NCI-H1417 (cell line): Measurements from ENCODE around the gene MRGPRD.
A peak's percentile ranks its signal among the peaks of the same experiment; 100 is the strongest.
"Not testable (repeated sequence)": the region's sequence is repeated elsewhere in the genome, so short reads cannot be mapped to it uniquely, and the experiment has no call there.

ENCODE experiments used
- DNase-seq, 3 experiments: peaks; one replicate each; lab custom pipeline; 2025; lab: John Stamatoyannopoulos, UW

MRGPRD gene

DNA sequence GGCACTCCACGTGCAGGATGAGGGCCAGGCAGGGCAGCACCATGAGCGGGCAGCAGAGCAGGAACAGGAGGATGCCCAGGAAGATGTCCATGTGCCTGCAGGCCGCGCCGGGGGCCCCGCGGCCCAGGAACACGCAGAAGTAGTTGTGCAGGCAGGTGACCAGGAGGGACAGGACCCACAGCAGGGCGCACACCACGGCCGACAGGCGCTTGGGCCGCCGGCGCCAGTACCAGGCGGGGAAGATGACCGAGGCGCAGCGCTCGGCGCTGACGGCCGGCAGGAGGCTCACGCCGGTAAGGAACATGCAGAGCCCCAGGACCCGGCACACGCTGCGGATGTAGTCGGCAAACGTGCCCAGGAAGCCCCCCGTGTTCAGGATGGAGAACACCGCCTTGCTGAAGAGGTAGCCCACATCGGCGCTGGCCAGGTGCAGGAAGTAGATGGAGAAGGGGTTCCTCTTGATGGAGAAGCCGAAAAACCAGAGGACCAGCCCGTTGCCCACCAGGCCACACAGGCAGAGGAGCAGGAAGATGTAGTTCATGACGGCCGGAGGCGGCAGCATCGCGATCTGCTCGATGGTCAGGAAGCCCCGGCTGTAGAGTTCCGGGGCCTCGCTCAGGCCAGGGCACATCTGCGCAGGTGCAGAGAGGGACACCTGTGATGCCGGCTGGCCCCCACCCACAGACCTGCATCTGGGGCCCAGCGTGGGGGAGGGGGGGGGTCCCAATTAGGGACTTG lies 25.0 kb upstream of the MRGPRD start:
- DNase-seq: no peak

DNA sequence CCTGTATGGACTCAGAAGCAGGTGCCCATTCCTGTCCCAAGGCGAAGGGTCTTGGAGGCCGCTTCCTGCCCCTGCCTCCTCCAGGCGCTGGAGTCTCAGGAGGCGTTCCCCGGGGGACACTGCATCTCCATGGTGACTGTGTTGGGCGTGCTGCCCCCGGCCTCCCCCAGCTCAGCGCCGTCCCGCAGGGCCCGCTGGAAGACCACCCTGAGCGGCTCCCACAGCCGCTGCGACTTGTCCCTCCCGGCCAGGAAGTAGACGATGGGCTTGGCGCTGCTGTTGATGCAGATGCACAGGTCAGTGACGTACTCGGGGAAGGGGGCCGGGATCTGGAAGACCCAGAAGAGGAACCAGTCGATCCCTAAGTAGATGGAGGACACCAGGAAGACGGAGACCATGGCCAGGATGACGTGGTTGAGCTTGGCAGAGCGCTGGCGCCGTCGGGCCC lies 24.4 kb upstream of the MRGPRD start:
- DNase-seq: no peak

DNA sequence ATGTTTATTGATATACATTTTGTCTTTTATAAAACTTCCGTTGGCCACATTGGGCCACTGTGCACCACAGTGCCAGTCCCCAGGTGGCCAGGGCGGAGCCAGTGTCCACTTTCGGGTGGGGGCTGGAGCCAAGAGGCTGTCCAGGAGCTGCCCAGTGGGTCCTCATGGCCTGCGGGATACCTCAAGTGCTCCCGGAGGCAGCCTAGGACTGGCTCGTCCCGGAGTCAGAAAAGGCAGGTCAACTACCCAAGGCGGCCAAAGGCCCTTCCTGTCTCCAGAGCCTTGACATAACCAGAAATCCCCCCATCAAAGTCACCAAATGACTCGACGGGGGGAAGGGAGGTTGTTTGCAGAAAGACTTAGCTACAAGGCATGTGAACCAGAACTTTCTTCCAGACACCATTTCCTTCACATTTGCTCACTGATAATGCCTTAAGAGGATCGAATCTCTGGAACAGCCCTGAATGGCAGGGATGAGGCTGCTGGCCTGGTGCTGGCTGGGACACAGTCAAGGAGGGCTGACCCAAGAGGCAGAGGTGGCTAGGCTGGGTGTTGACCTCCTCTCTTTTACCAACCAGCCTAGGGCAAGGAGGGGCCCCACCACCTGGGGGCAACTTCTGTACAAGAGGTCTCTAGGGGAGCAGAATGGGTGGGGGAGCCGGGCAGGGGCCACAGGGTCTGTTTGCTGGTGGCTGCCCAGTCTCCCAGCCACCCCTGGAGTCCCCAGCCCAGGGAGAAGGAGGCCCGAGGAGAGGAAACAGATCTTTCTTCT lies 23.8 kb upstream of the MRGPRD start:
- no peak for DNase-seq

DNA sequence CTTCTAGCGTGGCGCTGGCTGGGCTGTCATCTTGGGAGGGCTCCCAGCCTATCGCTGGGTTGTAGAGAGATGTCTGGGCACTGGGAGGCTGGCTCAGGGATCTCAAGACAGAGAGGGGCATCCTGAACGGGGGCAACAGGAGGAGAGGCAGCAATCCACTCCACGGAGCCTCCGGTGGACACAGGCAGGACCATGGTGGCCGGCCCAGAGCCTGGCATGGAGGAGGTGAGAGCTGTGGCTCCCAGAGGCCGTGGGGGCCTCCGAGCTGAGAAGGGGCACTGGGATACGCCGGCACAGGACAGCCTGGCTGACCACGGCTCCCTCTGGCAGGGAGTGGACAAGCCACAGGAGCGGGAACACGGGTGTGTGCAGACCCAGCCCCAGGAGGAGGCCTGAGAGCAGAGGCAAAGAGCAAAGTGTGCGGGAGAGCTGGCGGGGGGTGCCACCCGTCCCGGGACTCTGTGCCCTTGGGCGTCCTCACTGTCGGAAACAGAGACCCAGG lies 23.1 kb upstream of the MRGPRD start:
- DNase-seq: no peak

GRCh38 chr11:69003301-69003865 lies 22.6 kb upstream of the MRGPRD start:
- no peak for DNase-seq

GRCh38 chr11:69002570-69003231 lies 21.9 kb upstream of the MRGPRD start:
- no peak for DNase-seq

DNA sequence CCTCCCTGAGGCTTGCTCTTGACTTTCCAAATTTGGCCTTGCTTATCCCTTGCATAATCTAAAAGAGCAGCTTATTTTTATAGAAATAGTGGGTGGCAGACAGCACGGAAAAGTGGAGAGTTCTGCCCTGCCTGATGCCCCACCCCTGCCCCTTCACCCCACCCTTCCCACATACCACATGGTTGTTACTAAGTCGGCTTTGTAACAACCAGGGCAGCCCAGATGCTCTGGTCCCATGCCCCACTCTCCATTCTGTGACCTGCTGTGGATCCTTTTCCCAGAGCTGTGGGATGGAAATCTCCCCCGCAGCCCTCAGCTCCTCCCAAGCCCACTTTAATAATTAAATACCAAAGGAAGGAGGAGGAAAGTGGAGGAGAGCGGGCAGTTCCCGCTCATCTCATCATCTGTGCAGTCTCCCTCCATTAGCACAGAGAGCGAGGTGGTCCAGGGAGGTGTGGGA lies 21.4 kb upstream of the MRGPRD start:
- no peak for DNase-seq

DNA sequence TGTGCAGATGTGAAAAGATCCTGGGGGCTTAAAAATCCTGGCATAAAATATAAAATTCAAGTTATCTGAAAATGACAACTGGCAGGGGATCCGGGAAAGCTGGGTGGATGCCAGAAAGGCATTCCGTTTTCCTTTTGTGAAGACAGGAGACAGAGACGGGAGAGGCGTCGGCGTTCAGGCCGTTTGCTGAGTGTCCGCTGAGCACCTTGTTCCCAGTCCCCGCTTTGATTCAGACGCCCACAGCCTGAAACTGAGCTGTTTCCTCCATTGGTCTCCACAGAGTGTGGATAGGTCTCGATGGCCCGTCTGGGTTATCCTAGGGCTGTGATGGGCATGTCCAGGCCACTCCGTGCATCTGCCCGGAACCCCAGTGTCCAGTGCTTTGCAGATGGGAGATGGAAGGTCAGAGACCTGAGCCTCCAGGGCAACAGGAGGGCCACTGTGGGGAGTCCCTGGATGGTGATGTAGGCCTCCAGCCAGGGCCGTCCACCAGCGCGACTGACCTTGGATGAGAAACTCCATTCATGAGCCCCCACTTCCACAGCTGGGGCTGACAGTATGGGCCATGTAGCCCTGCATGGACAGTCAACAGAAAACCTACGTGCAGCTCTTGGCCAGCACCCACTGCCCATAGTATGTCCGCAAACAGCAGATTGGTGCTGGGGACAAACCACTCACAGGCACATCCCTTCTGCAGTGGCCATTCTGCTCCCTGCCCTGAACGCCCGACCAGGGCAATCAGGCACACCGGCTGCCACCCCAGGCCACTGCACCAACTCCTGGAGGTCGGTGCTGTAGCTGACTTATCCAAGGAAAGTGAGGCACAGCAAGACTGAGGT lies 20.7 kb upstream of the MRGPRD start:
- DNase-seq: no peak

DNA sequence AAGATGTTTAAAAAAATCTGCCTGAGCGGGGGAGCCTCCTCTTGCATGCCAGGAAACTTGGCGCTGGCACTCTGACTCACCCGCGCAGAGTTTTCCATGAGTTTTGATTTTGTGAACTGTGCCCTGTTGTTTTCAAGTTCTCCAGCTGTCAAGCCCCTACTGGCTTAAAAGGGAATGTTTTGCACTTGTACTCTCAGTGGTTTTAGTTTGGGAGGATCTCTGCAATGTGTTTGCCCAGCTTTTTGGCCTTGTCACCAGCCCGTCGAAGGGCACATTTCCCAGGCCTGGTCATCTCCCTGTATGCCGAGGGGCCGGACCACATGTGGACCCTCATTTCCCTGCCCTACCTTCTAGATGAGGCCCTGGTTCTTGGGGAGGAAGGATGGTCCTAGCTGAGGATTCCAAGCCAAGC lies 20.1 kb upstream of the MRGPRD start:
- DNase-seq: no peak

- DNase-seq: no peak
Observed at GRCh38 chr11:69000391-69000790, 19.6 kb upstream of the MRGPRD start.

- not testable (repeated sequence) for DNase-seq
Observed at GRCh38 chr11:68999748-69000355, 19.1 kb upstream of the MRGPRD start.

DNA sequence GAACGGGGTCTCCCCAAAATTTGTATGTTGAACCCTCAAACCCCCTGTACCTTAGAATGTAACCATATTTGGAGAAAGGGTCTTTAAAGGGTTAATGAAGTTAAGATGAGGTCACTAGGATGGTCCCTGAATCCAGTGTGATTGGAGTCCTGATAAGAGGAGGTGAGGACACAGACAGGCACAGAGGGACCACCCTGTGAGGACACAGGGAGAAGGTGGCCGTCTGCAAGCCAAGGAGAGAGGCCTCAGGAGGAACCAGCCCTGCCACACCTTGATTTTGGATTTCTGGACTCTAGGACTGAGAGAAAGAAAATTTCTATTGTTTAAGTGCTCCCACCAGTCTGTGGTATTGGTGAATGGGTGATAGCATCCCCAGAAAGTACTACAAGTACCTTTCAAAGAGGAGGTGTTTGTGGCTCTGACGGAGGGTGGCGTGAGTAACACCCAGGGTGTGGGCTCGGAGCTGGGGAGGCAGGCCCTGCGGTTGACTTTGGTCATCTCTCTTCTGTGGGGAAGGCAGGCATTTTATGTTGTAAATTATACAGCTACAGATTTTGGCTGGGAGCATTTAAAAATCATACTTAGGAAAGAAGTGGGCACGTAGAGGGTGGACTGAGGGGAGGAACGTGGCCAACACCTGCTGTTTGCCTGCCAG lies 18.4 kb upstream of the MRGPRD start:
- DNase-seq: no peak

DNA sequence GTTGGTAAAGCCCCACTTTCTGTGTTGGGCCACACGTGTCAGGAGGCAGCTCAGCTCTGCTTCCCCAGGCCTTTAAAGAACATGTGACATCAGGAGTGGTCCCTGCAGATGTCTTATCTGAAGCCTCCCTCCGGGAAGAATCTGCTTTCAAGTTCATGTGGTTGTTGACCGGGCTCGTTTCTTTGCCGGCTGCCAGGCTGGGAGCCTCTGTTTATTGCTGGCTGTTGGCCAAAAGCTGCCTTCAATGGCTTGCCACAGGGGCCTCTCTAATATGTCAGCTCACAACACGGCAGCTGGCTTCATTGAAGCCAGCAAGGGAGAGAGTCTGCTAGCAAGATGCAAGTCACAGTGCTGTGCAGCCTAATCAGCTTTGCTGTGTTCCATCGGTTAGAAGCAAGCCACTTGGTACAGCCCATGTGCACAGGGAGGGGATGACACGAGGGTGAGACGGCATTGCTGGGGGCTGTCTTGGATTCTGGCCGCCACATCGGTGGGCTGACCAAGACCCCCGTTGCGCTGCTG lies 17.7 kb upstream of the MRGPRD start:
- peak; percentile 40 to 92 (median 74) for DNase-seq

DNA sequence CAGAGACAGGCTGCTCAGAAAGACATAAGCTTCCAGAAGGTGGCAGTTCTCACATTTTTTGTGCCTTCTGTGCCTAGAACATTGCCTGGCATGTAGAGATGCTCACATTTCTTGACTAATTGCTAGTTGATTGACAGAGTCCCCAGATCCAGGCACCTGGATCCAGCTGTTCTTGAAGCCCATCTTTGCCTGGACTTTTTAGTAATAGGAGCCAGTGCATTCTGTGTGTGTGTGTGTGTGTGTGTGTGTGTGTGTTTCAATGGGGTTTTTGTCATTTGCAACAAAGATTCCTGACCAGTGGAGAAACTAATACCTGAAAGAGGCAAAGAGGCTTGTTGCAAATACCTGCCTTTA lies 17.2 kb upstream of the MRGPRD start:
- DNase-seq: no peak

GRCh38 chr11:68997124-68997994 lies 16.6 kb upstream of the MRGPRD start:
- DNase-seq: no peak

DNA sequence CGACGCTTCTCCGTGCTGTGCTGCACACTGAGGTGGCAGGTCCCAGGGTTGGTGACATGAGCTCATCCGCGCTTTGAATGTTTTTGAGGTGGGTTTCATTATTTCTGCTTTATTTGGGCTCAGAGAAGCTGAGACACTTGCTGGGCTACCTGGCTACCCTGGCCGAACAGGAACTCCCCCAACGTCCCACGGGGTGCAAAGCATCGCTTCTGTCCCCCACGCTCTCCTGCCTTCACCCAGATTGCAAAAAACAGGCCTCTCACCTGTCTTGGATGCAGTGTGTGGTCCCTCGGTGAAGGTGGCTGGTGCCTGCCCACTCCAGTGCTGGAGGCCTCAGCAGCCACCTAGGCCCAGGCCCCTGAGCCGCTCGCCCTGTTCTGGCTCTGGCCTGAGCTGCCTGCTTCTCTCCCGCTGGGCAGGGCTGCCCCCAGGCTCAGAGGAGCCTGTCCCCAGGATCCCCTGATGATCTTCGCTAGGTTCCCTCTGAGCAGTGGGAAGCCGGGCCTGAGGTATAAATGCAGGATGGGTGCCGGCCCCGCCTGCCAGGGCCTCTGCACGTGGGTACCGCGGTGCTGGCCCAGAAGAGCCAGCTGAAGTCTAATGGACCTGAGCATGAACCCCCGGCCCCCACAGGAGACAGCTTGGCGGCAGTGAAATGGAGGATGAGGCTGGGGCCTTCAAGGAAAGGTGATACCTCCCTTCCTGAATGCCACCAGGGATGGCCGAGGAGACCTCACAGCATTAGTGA lies 15.8 kb upstream of the MRGPRD start:
- DNase-seq: no peak

DNA sequence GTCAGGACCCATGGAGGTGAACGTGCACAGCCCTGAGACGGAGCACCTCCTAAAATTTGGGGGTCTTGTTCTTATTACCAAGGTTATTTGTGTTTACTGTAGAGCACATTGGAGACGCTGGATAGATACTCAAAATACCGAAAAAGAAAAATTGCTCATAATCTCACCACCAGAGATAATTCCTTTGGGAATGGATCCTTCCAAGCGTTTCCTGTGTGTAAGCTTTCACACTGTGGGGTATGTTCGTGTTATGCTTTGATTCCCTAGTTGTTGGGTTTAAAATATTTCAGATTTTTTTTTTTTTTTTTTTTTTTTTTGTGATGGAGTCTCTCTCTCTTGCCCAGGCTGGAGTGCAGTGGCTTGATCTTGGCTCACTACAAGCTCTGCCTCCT lies 14.1 kb upstream of the MRGPRD start:
- no peak for DNase-seq

DNA sequence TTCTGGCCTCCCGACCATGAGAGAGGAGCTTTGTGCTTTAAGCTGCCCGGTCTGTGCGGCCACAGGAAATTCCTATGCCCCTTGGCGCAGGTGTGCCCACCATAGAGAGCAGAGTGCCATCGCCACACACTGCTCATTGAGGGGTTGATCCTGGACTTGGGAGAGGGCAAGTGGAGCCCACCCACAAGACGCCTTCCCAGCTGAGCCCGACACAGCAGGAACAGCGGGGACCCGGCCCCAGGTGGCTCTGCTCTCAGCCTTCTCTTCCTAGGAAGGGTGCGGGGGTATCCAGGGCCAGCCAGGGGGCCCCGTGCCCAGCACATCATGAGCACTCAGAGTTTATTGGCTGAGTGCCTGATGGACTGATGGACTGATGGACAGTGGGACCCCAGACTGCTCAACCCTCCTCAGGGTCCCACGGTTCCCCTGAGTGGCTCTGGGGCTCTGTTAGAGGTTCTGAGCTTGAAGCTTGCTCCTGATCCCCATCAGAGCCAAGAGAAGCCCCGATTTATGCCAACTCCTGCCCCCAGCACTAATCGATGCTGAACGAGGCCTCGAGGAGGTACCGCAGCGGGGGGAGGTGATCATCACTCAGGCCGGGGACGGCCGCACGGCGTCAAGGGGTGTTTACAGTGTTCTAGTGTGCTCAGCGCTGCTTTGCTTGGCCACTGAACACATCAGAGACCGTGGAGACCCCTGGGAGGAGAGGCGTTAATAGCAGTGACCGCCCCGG lies 13.5 kb upstream of the MRGPRD start:
- DNase-seq: no peak
